ENCODE measurements around the gene UNC13B. TPM values are rescaled to one million over a fixed set of nuclear protein-coding genes. Genes with fewer than 3 reads are reported as not detected.

UNC13B gene
- total RNA-seq, 1 experiment from 2014 or later = 48.2 TPM

DNA sequence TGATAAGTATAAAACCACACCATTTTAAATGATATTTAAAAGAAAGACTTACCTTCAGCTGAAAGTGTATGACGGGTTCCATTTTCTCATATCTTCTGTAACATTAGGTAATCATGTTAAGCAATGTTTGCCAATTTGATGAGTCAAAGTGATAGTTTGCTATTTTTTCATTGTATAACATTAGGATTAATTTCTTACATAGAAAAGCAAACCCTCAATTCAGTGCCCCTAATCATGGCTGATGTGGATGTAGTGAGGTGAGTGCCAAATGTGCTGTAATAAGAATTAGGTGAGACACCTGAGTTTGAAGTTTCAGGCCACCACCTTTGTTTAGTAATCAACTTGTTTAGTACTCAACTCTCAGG is 68.0 kb downstream of the UNC13B start:
- Histone ChIP-seq H3K9me3 (ENCODE audit: control insufficient read depth, low read depth, low read length) (no peaks in the 10 kb centered on the region), H4K8ac (replicated peaks; ENCODE audit: insufficient read length, low read depth, low read length) (no peak overlapping the region), H3K56ac (ENCODE audit: insufficient read length, low read depth, low read length) (no peak overlapping the region), H3K23me2 (ENCODE audit: insufficient read length, low read depth, low read length, poor library complexity, severe bottlenecking) (no peaks in the 10 kb centered on the region), H2BK20ac (ENCODE audit: low read depth, low read length, poor library complexity, severe bottlenecking) (no peak overlapping the region), H2BK5ac (ENCODE audit: insufficient read length, low read length) (no peak overlapping the region), H3K9ac (ENCODE audit: extremely low read depth, insufficient read length, low read length) (no peak overlapping the region), H3K4me2 (ENCODE audit: insufficient read depth, insufficient read length, low read length) (no peak overlapping the region), H2BK12ac (ENCODE audit: insufficient read length, low read depth, low read length) (no peak overlapping the region), H2AFZ (ENCODE audit: low read length) (no peak overlapping the region), H2AK5ac (ENCODE audit: insufficient read length, low read length) (no peak overlapping the region), H3K18ac (ENCODE audit: insufficient read length, low read depth, low read length) (no peak overlapping the region), H2BK15ac (ENCODE audit: low read depth, low read length) (no peak overlapping the region), H3K79me1 (ENCODE audit: insufficient read depth, low read depth, low read length, poor library complexity, severe bottlenecking) (no peaks in the 10 kb centered on the region), H3K14ac (ENCODE audit: insufficient read depth, low read length) (no peak overlapping the region), H3K4ac (ENCODE audit: low read depth, low read length) (no peak overlapping the region), H3K27me3 (ENCODE audit: insufficient read depth, low read length) (no peaks in the 10 kb centered on the region), H3K23ac (ENCODE audit: insufficient read length, low read depth, low read length) (no peak overlapping the region), H3K79me2 (ENCODE audit: insufficient read depth, low read length) (peaks cover 3% of the 10 kb centered on the region; the same call in 1 of the 2 replicates), H2BK120ac (ENCODE audit: low read depth, low read length, poor library complexity, severe bottlenecking) (no peak overlapping the region), H4K20me1 (ENCODE audit: control insufficient read depth, insufficient read depth, insufficient read length) (no peaks in the 10 kb centered on the region), H3T11ph (ENCODE audit: low read length) (no peak overlapping the region), H4K5ac (ENCODE audit: insufficient read length, low read depth, low read length) (no peak overlapping the region), H3K27ac (ENCODE audit: insufficient read length, low read depth, low read length) (no peak overlapping the region), H3K4me1 (ENCODE audit: insufficient read depth, low read length) (no peaks in the 10 kb centered on the region), H4K91ac (ENCODE audit: insufficient read length, low read depth, low read length) (no peak overlapping the region)
- Mint-ChIP-seq H3K4me1 (peaks cover 0 to 7% of the 10 kb centered on the region in 2 experiments; a peak in 2 of 4 replicates), H3K27ac (no peak overlapping the region), H3K4me3 (no peak overlapping the region), H3K36me3 (ENCODE audit: insufficient read depth in 1 of 3, low read depth in 3 of 3) (no peaks in the 10 kb centered on the region), H3K9me3 (no peaks in the 10 kb centered on the region), H3K27me3 (ENCODE audit: low read depth) (no peaks in the 10 kb centered on the region)
- no CpG with 5 or more reads among the region's 1 CpG for WGBS (ENCODE audit: extremely low coverage, insufficient read length, low lambda C conversion rate)
- TF ChIP-seq, protein P1, sequence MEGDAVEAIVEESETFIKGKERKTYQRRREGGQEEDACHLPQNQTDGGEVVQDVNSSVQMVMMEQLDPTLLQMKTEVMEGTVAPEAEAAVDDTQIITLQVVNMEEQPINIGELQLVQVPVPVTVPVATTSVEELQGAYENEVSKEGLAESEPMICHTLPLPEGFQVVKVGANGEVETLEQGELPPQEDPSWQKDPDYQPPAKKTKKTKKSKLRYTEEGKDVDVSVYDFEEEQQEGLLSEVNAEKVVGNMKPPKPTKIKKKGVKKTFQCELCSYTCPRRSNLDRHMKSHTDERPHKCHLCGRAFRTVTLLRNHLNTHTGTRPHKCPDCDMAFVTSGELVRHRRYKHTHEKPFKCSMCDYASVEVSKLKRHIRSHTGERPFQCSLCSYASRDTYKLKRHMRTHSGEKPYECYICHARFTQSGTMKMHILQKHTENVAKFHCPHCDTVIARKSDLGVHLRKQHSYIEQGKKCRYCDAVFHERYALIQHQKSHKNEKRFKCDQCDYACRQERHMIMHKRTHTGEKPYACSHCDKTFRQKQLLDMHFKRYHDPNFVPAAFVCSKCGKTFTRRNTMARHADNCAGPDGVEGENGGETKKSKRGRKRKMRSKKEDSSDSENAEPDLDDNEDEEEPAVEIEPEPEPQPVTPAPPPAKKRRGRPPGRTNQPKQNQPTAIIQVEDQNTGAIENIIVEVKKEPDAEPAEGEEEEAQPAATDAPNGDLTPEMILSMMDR (conservative IDR thresholded peaks at IDR 0.05) = no peak
- no peak for DNase-seq
